Fibroblast of the aortic adventitia (primary cell): ENCODE data around the gene HCAR2. TPM values are rescaled to one million over a fixed set of nuclear protein-coding genes. Genes with fewer than 3 reads are reported as not detected.
"Not testable (repeated sequence)": the region's sequence is repeated elsewhere in the genome, so short reads cannot be mapped to it uniquely, and the experiment has no call there.

Source experiments
- DNase-seq: peaks from one replicate; pipeline ENCODE4 v3.0.0-alpha.2; 2010; ENCODE audit warnings: low read depth
- H3K4me3 ChIP-seq: 2 replicates; pipeline ENCODE4 v1.5.1; 2011; ENCODE audit warnings: low read depth, mild to moderate bottlenecking, control low read depth, low read length, moderate library complexity
- total RNA-seq: library from RNA; depleted of rRNA; stranded (reverse); fragments of >200 nt; gene quantifications from 2 replicates; pipeline ENCODE4 v1.2.3, GENCODE V29; 2012; ENCODE audit warnings: low replicate concordance
- TF ChIP-seq, protein P1 (sequence below): IDR thresholded peaks from 2 replicates; pipeline ENCODE4 v1.5.1; 2011; ENCODE audit warnings: mild to moderate bottlenecking, low read length, control low read depth, inconsistent platforms; ENCODE audit not compliant: insufficient read depth

Gene HCAR2
- total RNA-seq, result 0.25 TPM in 1 of 2 replicates, not detected in the other

DNA sequence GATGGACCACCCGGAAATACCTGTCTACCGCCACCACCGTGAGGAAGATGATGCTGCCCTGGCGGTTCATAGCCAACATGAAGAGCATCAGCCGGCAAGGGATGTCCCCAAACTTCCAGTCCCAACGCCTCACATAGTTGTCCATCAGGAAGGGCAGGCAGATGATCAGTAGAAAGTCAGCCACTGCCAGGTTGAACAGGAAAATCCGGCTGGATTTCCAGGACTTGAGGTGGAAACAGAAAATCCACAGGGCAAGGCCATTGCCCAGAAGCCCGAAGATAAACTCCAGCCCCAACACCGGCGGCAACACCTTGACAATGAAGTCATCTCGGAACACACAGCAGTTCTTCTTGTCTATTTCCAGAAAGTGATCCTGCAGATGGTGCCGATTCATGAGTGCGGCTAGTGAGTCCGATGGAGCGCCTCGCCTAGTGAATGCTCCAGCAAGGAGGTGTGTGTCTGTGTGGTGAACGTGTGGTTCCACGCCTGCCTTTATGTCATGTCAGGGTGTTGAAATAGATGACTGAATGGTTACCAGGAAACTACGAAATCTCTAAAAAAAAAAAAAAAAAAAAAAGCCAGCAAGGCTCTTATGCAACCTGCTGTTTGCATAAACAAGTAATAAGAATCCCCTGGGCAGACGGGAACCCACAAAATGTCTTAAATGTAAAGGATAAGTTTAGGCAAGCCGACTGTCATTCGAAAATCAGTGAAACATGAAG is at the start of gene HCAR2:
Gene HCAR2, minus strand, starts transcription at position 468 of the 722 bp plus-strand sequence. Its CDS starts 74 bp downstream, at position 394.
- H3K4me3 ChIP-seq, DNase-seq: not testable (repeated sequence)

- TF ChIP-seq, protein P1, sequence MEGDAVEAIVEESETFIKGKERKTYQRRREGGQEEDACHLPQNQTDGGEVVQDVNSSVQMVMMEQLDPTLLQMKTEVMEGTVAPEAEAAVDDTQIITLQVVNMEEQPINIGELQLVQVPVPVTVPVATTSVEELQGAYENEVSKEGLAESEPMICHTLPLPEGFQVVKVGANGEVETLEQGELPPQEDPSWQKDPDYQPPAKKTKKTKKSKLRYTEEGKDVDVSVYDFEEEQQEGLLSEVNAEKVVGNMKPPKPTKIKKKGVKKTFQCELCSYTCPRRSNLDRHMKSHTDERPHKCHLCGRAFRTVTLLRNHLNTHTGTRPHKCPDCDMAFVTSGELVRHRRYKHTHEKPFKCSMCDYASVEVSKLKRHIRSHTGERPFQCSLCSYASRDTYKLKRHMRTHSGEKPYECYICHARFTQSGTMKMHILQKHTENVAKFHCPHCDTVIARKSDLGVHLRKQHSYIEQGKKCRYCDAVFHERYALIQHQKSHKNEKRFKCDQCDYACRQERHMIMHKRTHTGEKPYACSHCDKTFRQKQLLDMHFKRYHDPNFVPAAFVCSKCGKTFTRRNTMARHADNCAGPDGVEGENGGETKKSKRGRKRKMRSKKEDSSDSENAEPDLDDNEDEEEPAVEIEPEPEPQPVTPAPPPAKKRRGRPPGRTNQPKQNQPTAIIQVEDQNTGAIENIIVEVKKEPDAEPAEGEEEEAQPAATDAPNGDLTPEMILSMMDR, result peak; percentile 84
- DNase-seq, result peak; percentile 94
- peak within 1 kb of the TSS; percentile 98 for H3K4me3 ChIP-seq
Measured at GRCh38 chr12:122752464-122753318, 49.5 kb upstream of the HCAR2 start, which contains the start of gene DENR. DENR (plus strand) TSS chr12:122752824; CDS start chr12:122753702, 878 bp downstream.

- not testable (repeated sequence) for H3K4me3 ChIP-seq, DNase-seq
Measured at GRCh38 chr12:122750781-122751515, 47.8 kb upstream of the HCAR2 start.

DNA sequence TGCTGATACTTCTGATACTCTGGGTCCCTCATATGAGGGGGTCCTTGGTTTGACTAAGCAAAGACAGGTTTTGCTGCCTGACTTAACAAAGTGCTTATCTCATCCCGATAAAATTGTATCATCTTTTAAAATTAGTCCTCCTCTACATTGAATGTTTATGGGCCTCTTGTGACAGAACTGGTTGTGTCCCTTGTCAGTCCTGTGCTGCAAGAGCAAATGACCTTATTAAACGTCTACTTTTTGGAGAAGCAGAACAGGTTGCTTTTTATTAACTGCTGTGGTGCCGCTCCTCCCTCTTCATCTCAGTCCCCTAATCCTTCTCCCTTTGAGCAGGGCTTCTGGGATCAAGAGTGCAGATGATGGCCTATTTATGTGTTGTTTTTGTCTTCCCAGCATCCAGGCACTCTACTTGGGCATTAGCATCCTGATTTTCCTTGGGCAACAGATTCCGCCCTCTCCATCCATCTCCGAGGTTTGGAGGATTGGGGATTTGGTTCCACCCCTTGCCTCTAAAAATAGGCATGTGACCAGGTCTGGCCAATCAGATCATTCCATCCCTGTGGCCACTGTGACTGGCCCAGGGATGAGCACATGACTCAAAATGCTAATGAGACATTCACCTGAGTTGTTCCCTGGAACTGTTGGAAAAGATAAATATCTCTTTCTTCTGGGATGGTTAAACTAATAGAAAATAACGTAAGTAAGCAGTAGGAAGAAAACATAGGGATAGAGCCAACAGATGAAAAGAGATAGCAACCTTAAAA is 46.6 kb upstream of the HCAR2 start:
- TF ChIP-seq, protein P1, result no peak
- no peak overlapping the region for H3K4me3 ChIP-seq
- DNase-seq, result no peak

- no peak for DNase-seq
- TF ChIP-seq, protein P1, result no peak
- no peak overlapping the region for H3K4me3 ChIP-seq
Measured at GRCh38 chr12:122747224-122748135, 44.3 kb upstream of the HCAR2 start.

GRCh38 chr12:122743895-122744525 is 40.9 kb upstream of the HCAR2 start:
- TF ChIP-seq, protein P1, result no peak
- DNase-seq, result no peak
- H3K4me3 ChIP-seq, result no peak overlapping the region
